Measurements from ENCODE around the gene NUDT15.

GRCh38 chr13:48070942-48071341, 33.4 kb downstream of the NUDT15 start:
- TF ChIP-seq, protein P1, sequence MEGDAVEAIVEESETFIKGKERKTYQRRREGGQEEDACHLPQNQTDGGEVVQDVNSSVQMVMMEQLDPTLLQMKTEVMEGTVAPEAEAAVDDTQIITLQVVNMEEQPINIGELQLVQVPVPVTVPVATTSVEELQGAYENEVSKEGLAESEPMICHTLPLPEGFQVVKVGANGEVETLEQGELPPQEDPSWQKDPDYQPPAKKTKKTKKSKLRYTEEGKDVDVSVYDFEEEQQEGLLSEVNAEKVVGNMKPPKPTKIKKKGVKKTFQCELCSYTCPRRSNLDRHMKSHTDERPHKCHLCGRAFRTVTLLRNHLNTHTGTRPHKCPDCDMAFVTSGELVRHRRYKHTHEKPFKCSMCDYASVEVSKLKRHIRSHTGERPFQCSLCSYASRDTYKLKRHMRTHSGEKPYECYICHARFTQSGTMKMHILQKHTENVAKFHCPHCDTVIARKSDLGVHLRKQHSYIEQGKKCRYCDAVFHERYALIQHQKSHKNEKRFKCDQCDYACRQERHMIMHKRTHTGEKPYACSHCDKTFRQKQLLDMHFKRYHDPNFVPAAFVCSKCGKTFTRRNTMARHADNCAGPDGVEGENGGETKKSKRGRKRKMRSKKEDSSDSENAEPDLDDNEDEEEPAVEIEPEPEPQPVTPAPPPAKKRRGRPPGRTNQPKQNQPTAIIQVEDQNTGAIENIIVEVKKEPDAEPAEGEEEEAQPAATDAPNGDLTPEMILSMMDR (IDR thresholded peaks at IDR 0.05; ENCODE audit: insufficient read depth, low read length, poor library complexity, severe bottlenecking): no peak
- no peak for TF ChIP-seq EZH2phosphoT487 (conservative IDR thresholded peaks at IDR 0.05; ENCODE audit: low read length)
